GM23338 (cell line): Measurements from ENCODE around the gene ADAMTS17. TPM values are rescaled to one million over a fixed set of nuclear protein-coding genes. Genes with fewer than 3 reads are reported as not detected.

Source experiments
- ATAC-seq: fragments of 200-7000 bp; cut with Tn5 transposase; 3 replicates; pipeline ENCODE4 v1.9.1; 2020
- DNase-seq: peaks from one replicate; pipeline ENCODE4 v3.0.0-alpha.2; 2015; ENCODE audit warnings: low spot score
- H2AFZ ChIP-seq: fragments of 200-600 bp; sonication (generic); 2 replicates; pipeline ENCODE4 v1.8.0; 2016; ENCODE audit warnings: antibody characterized with exemption, mild to moderate bottlenecking, moderate library complexity
- H3F3A ChIP-seq: fragments of 200-600 bp; sonication (generic); replicated peaks from 2 replicates; pipeline ENCODE4 v1.8.0; 2017; ENCODE audit warnings: antibody characterized with exemption, mixed run types, low read depth
- H3K27ac ChIP-seq: fragments of 200-600 bp; sonication (generic); 2 replicates; pipeline ENCODE4 v1.6.1; 2016; ENCODE audit warnings: low read depth
- H3K27me3 ChIP-seq: fragments of 200-600 bp; sonication (generic); 2 replicates; pipeline ENCODE4 v1.8.0; 2016; ENCODE audit warnings: mild to moderate bottlenecking, mixed run types, moderate library complexity; ENCODE audit not compliant: insufficient read depth
- H3K36me3 ChIP-seq: fragments of 200-600 bp; sonication (generic); 2 replicates; pipeline ENCODE4 v1.8.0; 2016; ENCODE audit warnings: mild to moderate bottlenecking; ENCODE audit not compliant: insufficient read depth
- H3K4me1 ChIP-seq: fragments of 200-600 bp; sonication (generic); 2 replicates; pipeline ENCODE4 v1.8.0; 2016; ENCODE audit warnings: mild to moderate bottlenecking, moderate library complexity; ENCODE audit not compliant: insufficient read depth
- H3K4me2 ChIP-seq: fragments of 200-600 bp; sonication (generic); 2 replicates; pipeline ENCODE4 v1.7.1; 2017; ENCODE audit warnings: mixed run types
- H3K4me3 ChIP-seq: fragments of 200-600 bp; sonication (generic); 2 replicates; pipeline ENCODE4 v1.6.1; 2016; ENCODE audit warnings: mixed run types
- H3K79me2 ChIP-seq: fragments of 200-600 bp; sonication (generic); replicated peaks from 2 replicates; pipeline ENCODE4 v1.8.0; 2017; ENCODE audit warnings: mild to moderate bottlenecking; ENCODE audit not compliant: insufficient read depth
- H3K9me2 ChIP-seq: fragments of 200-600 bp; sonication (generic); 2 replicates; pipeline ENCODE4 v1.8.0; 2017; ENCODE audit not compliant: insufficient read depth
- H4K20me1 ChIP-seq: fragments of 200-600 bp; sonication (generic); replicated peaks from 2 replicates; pipeline ENCODE4 v1.8.0; 2017; ENCODE audit warnings: mild to moderate bottlenecking; ENCODE audit not compliant: insufficient read depth
- H3K27ac Mint-ChIP-seq: 2 replicates; pipeline ENCODE4 v1.8.0; 2020; ENCODE audit warnings: inconsistent platforms, mild to moderate bottlenecking, moderate library complexity, mixed read lengths
- H3K27me3 Mint-ChIP-seq: 3 replicates; pipeline ENCODE4 v1.8.0; 2022; ENCODE audit warnings: low read depth, mild to moderate bottlenecking, moderate library complexity, mixed read lengths, inconsistent platforms; ENCODE audit not compliant: insufficient read depth, poor library complexity
- H3K36me3 Mint-ChIP-seq: 3 replicates; pipeline ENCODE4 v1.8.0; 2021; ENCODE audit warnings: low read depth, mild to moderate bottlenecking, inconsistent platforms, moderate library complexity, mixed read lengths
- H3K4me1 Mint-ChIP-seq: 3 replicates; pipeline ENCODE4 v1.8.0; 2020; ENCODE audit warnings: mild to moderate bottlenecking, inconsistent platforms, mixed read lengths
- H3K4me3 Mint-ChIP-seq: 3 replicates; pipeline ENCODE4 v1.8.0; 2021; ENCODE audit warnings: moderate library complexity, mild to moderate bottlenecking, inconsistent platforms, mixed read lengths
- H3K9me3 Mint-ChIP-seq: 3 replicates; pipeline ENCODE4 v1.8.0; 2020; ENCODE audit warnings: moderate library complexity, mild to moderate bottlenecking, inconsistent platforms, mixed read lengths
- CREB1 ChIP-seq: fragments of 250-450 bp; sonication (Bioruptor Pico); IDR thresholded peaks from 2 replicates; pipeline ENCODE4 v1.5.0; 2020; ENCODE audit warnings: low read depth, mild to moderate bottlenecking, moderate library complexity
- EZH2 ChIP-seq: fragments of 200-600 bp; sonication (generic); IDR thresholded peaks from one replicate; pipeline ENCODE4 v1.8.0; 2017; ENCODE audit warnings: antibody characterized with exemption, mild to moderate bottlenecking, low read depth; ENCODE audit not compliant: unreplicated experiment
- EZH2phosphoT487 ChIP-seq: fragments of 200-600 bp; sonication (generic); IDR thresholded peaks from one replicate; pipeline ENCODE4 v1.8.1; 2018; ENCODE audit warnings: antibody characterized with exemption; ENCODE audit not compliant: unreplicated experiment
- JUNB ChIP-seq: IDR thresholded peaks from one replicate; pipeline ENCODE4 v1.6.1; 2016; ENCODE audit warnings: antibody characterized with exemption; ENCODE audit not compliant: unreplicated experiment
- NANOG ChIP-seq: IDR thresholded peaks from 2 replicates; pipeline ENCODE4 v1.6.1; 2016; ENCODE audit warnings: antibody characterized with exemption, borderline replicate concordance
- POLR2AphosphoS5 ChIP-seq: IDR thresholded peaks from 2 replicates; pipeline ENCODE4 v1.6.1; 2016; ENCODE audit warnings: antibody characterized with exemption, low read depth
- STAT1 ChIP-seq: IDR thresholded peaks from one replicate; pipeline ENCODE4 v1.6.1; 2016; ENCODE audit warnings: antibody characterized with exemption; ENCODE audit not compliant: unreplicated experiment
- ZNF114 ChIP-seq: fragments of 250-450 bp; sonication (Bioruptor Pico); IDR thresholded peaks from 2 replicates; pipeline ENCODE4 v1.5.0; 2020; ENCODE audit warnings: mild to moderate bottlenecking, moderate library complexity
- ZNF331 ChIP-seq: fragments of 250-450 bp; sonication (Bioruptor Pico); IDR thresholded peaks from 2 replicates; pipeline ENCODE4 v1.5.0; 2020; ENCODE audit warnings: low read depth, mild to moderate bottlenecking, moderate library complexity
- polyA plus RNA-seq: library from polyadenylated mRNA; unstranded; fragments of >200 nt; fragmentation: Nextera tagmentation; extraction: Ambion mirVana; gene quantifications from 2 replicates; pipeline ENCODE4 v1.2.1, GENCODE V29; 2016
- total RNA-seq: library from RNA; depleted of rRNA; stranded (reverse); fragments of >200 nt; shearing (Covaris generic); gene quantifications from 2 replicates; pipeline ENCODE4 v1.2.3, GENCODE V29; 2014
- TF ChIP-seq, protein P1 (sequence below): IDR thresholded peaks from one replicate; pipeline ENCODE4 v1.6.1; 2018; ENCODE audit warnings: antibody characterized with exemption; ENCODE audit not compliant: unreplicated experiment
- TF ChIP-seq, protein P2 (sequence below), 2 experiments: fragments of 200-600 bp in 1 of 2; sonication (generic) in 1 of 2; conservative IDR thresholded peaks; 2 replicates each; pipeline versions ENCODE4 v1.5.1 to v1.6.1; 2016 to 2017; ENCODE audit warnings: antibody characterized with exemption in 2 of 2, low read depth in 2 of 2, mild to moderate bottlenecking in 2 of 2, moderate library complexity in 1 of 2
- TF ChIP-seq, protein P3 (sequence below): IDR thresholded peaks from 2 replicates; pipeline ENCODE4 v1.6.1; 2016; ENCODE audit warnings: antibody characterized with exemption
- TF ChIP-seq, protein P4 (sequence below): fragments of 250-450 bp; sonication (Bioruptor Pico); IDR thresholded peaks from 2 replicates; pipeline ENCODE4 v1.5.0; 2020; ENCODE audit warnings: mild to moderate bottlenecking, moderate library complexity

The ADAMTS17 gene
- total and polyA plus RNA-seq, 2 experiments from 2014 or later = 0.60 to 3.8 TPM

DNA sequence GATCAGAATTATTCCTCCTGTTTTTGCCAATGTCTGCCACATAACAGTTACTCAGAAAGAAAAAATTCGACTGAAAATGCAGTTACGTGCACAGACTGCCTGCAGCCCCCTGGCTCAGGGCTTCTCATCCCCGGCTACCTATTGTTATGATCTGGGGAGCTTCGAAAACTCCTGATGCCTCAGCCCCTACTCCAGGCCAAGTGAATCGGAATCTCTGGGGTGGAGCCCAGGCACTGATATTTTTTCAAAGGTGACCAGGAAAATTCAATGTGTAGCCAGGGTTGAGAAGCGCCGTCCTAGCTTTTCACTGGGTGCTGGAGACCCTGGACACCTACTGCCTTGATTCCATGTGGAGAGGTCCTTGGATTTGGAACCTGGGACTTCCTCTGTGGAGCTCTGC lies 8.5 kb downstream of the ADAMTS17 start:
- no peaks in the 10 kb centered on the region for H3K36me3 ChIP-seq
- H3K4me1 Mint-ChIP-seq = peaks cover 10% of the 10 kb centered on the region; the same call in 2 of the 3 replicates

More for the DNA sequence above, 8.5 kb downstream of the ADAMTS17 start:
- Histone ChIP-seq H3K79me2 (no peaks in the 10 kb centered on the region), H3K27me3 (no peaks in the 10 kb centered on the region), H4K20me1 (no peaks in the 10 kb centered on the region), H3K27ac (no peak overlapping the region), H3F3A (no peaks in the 10 kb centered on the region), H3K4me2 (no peak overlapping the region), H3K4me1 (no peaks in the 10 kb centered on the region), H2AFZ (no peak overlapping the region), H3K9me2 (no peaks in the 10 kb centered on the region; the same call in 1 of the 2 replicates), H3K4me3 (no peak overlapping the region)
- DNase-seq (no peak), ATAC-seq (no peak)
- H3K27me3 Mint-ChIP-seq = peaks cover 1% of the 10 kb centered on the region
- H3K36me3 Mint-ChIP-seq = no peaks in the 10 kb centered on the region
- H3K9me3 Mint-ChIP-seq = no peaks in the 10 kb centered on the region
- no peak for TF ChIP-seq ZNF331 (CRISPR knock-in tag)
- TF ChIP-seq, protein P1, sequence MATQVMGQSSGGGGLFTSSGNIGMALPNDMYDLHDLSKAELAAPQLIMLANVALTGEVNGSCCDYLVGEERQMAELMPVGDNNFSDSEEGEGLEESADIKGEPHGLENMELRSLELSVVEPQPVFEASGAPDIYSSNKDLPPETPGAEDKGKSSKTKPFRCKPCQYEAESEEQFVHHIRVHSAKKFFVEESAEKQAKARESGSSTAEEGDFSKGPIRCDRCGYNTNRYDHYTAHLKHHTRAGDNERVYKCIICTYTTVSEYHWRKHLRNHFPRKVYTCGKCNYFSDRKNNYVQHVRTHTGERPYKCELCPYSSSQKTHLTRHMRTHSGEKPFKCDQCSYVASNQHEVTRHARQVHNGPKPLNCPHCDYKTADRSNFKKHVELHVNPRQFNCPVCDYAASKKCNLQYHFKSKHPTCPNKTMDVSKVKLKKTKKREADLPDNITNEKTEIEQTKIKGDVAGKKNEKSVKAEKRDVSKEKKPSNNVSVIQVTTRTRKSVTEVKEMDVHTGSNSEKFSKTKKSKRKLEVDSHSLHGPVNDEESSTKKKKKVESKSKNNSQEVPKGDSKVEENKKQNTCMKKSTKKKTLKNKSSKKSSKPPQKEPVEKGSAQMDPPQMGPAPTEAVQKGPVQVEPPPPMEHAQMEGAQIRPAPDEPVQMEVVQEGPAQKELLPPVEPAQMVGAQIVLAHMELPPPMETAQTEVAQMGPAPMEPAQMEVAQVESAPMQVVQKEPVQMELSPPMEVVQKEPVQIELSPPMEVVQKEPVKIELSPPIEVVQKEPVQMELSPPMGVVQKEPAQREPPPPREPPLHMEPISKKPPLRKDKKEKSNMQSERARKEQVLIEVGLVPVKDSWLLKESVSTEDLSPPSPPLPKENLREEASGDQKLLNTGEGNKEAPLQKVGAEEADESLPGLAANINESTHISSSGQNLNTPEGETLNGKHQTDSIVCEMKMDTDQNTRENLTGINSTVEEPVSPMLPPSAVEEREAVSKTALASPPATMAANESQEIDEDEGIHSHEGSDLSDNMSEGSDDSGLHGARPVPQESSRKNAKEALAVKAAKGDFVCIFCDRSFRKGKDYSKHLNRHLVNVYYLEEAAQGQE = no peak
- TF ChIP-seq, protein P2, sequence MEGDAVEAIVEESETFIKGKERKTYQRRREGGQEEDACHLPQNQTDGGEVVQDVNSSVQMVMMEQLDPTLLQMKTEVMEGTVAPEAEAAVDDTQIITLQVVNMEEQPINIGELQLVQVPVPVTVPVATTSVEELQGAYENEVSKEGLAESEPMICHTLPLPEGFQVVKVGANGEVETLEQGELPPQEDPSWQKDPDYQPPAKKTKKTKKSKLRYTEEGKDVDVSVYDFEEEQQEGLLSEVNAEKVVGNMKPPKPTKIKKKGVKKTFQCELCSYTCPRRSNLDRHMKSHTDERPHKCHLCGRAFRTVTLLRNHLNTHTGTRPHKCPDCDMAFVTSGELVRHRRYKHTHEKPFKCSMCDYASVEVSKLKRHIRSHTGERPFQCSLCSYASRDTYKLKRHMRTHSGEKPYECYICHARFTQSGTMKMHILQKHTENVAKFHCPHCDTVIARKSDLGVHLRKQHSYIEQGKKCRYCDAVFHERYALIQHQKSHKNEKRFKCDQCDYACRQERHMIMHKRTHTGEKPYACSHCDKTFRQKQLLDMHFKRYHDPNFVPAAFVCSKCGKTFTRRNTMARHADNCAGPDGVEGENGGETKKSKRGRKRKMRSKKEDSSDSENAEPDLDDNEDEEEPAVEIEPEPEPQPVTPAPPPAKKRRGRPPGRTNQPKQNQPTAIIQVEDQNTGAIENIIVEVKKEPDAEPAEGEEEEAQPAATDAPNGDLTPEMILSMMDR (conservative IDR thresholded peaks at IDR 0.05; ENCODE audit: low read depth in 2 of 2) = no peak
- no peak for TF ChIP-seq CREB1
- TF ChIP-seq, protein P3, sequence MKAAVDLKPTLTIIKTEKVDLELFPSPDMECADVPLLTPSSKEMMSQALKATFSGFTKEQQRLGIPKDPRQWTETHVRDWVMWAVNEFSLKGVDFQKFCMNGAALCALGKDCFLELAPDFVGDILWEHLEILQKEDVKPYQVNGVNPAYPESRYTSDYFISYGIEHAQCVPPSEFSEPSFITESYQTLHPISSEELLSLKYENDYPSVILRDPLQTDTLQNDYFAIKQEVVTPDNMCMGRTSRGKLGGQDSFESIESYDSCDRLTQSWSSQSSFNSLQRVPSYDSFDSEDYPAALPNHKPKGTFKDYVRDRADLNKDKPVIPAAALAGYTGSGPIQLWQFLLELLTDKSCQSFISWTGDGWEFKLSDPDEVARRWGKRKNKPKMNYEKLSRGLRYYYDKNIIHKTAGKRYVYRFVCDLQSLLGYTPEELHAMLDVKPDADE = no peak
- TF ChIP-seq EZH2 = no peak
- TF ChIP-seq, protein P4, sequence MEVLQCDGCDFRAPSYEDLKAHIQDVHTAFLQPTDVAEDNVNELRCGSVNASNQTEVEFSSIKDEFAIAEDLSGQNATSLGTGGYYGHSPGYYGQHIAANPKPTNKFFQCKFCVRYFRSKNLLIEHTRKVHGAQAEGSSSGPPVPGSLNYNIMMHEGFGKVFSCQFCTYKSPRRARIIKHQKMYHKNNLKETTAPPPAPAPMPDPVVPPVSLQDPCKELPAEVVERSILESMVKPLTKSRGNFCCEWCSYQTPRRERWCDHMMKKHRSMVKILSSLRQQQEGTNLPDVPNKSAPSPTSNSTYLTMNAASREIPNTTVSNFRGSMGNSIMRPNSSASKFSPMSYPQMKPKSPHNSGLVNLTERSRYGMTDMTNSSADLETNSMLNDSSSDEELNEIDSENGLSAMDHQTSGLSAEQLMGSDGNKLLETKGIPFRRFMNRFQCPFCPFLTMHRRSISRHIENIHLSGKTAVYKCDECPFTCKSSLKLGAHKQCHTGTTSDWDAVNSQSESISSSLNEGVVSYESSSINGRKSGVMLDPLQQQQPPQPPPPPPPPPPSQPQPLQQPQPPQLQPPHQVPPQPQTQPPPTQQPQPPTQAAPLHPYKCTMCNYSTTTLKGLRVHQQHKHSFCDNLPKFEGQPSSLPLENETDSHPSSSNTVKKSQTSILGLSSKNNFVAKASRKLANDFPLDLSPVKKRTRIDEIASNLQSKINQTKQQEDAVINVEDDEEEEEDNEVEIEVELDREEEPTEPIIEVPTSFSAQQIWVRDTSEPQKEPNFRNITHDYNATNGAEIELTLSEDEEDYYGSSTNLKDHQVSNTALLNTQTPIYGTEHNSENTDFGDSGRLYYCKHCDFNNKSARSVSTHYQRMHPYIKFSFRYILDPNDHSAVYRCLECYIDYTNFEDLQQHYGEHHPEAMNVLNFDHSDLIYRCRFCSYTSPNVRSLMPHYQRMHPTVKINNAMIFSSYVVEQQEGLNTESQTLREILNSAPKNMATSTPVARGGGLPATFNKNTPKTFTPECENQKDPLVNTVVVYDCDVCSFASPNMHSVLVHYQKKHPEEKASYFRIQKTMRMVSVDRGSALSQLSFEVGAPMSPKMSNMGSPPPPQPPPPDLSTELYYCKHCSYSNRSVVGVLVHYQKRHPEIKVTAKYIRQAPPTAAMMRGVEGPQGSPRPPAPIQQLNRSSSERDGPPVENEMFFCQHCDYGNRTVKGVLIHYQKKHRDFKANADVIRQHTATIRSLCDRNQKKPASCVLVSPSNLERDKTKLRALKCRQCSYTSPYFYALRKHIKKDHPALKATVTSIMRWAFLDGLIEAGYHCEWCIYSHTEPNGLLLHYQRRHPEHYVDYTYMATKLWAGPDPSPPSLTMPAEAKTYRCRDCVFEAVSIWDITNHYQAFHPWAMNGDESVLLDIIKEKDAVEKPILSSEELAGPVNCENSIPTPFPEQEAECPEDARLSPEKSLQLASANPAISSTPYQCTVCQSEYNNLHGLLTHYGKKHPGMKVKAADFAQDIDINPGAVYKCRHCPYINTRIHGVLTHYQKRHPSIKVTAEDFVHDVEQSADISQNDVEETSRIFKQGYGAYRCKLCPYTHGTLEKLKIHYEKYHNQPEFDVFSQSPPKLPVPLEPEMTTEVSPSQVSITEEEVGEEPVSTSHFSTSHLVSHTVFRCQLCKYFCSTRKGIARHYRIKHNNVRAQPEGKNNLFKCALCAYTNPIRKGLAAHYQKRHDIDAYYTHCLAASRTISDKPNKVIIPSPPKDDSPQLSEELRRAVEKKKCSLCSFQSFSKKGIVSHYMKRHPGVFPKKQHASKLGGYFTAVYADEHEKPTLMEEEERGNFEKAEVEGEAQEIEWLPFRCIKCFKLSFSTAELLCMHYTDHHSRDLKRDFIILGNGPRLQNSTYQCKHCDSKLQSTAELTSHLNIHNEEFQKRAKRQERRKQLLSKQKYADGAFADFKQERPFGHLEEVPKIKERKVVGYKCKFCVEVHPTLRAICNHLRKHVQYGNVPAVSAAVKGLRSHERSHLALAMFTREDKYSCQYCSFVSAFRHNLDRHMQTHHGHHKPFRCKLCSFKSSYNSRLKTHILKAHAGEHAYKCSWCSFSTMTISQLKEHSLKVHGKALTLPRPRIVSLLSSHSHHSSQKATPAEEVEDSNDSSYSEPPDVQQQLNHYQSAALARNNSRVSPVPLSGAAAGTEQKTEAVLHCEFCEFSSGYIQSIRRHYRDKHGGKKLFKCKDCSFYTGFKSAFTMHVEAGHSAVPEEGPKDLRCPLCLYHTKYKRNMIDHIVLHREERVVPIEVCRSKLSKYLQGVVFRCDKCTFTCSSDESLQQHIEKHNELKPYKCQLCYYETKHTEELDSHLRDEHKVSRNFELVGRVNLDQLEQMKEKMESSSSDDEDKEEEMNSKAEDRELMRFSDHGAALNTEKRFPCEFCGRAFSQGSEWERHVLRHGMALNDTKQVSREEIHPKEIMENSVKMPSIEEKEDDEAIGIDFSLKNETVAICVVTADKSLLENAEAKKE (CRISPR knock-in tag) = no peak
- TF ChIP-seq ZNF114 = no peak
- TF ChIP-seq JUNB = no peak
- TF ChIP-seq EZH2phosphoT487 = no peak
- TF ChIP-seq POLR2AphosphoS5 = no peak
- no peak for TF ChIP-seq STAT1
- TF ChIP-seq NANOG = no peak
- no peak overlapping the region for H3K4me3 Mint-ChIP-seq
- H3K27ac Mint-ChIP-seq = no peak overlapping the region
